Measurements from ENCODE around the gene PRKG1.
"Not testable (repeated sequence)": the region's sequence is repeated elsewhere in the genome, so short reads cannot be mapped to it uniquely, and the experiment has no call there.

The PRKG1 gene

GRCh38 chr10:51382181-51382580, 307.9 kb downstream of the PRKG1 start:
- DNase-seq (ENCODE audit: low read depth), result no peak
- H3K4me3 ChIP-seq (ENCODE audit: low read length), result no peak overlapping the region
- no peak for TF ChIP-seq CTCF (conservative IDR thresholded peaks at IDR 0.05; ENCODE audit: low read length)

DNA sequence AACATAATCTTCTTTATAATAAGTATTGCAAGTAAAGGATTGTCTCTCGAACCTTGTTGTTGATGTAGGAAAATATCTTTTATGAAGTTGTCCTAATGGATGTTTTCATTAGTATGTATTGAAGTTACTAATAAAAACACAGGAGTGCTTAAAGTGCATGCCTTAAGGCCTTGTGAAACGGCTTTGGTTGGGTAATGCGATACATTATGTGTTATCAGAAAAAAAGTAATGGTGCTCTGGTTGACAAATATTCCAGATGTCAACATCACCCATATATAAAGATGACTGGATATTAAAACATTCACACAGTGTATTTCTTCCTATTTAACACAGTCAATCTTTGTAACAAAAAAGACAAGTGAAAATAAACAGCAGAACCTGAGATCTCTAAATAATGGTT, 310.7 kb downstream of the PRKG1 start:
- no peak for TF ChIP-seq CTCF (conservative IDR thresholded peaks at IDR 0.05; ENCODE audit: low read length)
- H3K4me3 ChIP-seq (ENCODE audit: low read length), result no peak overlapping the region
- DNase-seq (ENCODE audit: low read depth), result no peak

DNA sequence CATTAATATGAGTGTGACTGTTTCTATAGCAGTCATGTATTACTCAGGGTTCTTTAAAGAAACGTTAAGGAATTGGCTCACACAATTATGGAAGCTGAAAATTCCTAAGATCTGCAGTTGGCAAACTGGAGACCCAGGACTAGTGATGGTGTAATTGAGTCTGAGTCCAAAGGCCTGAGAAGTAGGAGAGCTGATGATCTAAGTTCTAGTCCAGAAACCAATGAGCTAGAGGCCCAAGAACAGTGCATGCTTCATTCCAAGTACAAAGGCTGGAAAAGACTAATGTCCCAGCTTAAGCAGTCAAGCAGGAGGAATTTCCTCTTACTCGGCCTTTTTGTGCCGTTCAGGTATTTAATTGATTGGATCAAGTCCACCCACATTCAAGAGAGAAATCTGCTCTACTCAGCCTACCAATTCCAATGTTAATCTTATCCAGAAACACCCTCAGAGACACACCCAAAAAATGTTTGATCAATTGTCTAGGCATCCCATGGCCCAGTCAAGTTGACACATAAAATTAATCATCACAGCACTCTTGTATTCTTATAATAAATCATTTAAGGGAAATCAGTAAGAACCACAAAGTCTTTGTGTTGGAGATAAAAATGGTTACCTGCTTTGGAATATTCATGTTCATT, 312.1 kb downstream of the PRKG1 start:
- DNase-seq (ENCODE audit: low read depth), result peak; percentile 61
- no peak overlapping the region for H3K4me3 ChIP-seq (ENCODE audit: low read length)
- no peak for TF ChIP-seq CTCF (conservative IDR thresholded peaks at IDR 0.05; ENCODE audit: low read length)

- peak; percentile 62 for TF ChIP-seq CTCF (conservative IDR thresholded peaks at IDR 0.05; ENCODE audit: low read length)
- no peak overlapping the region for H3K4me3 ChIP-seq (ENCODE audit: low read length)
- peak; percentile 100 for DNase-seq (ENCODE audit: low read depth)
Observed at GRCh38 chr10:51389415-51390321, 315.4 kb downstream of the PRKG1 start.

- H3K4me3 ChIP-seq (ENCODE audit: low read length); DNase-seq (ENCODE audit: low read depth): not testable (repeated sequence)
Observed at GRCh38 chr10:51393006-51393405, 318.7 kb downstream of the PRKG1 start.

- no peak for DNase-seq (ENCODE audit: low read depth)
- no peak for TF ChIP-seq CTCF (conservative IDR thresholded peaks at IDR 0.05; ENCODE audit: low read length)
- no peak overlapping the region for H3K4me3 ChIP-seq (ENCODE audit: low read length)
Observed at GRCh38 chr10:51394039-51394438, 319.8 kb downstream of the PRKG1 start.

DNA sequence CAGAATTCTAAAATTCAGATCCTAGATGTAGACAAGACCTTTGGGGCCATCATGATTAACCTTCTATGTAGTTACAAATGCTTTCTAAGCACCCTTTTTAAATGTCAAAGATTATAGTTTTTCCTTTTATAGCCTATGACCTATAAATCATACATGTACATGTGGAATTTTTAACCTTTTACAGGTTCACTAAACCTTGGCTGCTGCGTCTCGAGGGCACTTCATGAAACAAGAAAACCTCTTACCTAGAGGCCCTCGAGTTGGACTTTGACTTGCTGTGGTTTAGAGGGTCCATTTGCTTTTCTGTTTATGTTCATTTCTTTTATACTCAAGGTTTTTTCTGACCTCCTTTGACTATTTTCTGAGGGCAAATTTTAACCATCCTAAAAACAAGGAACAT, 323.0 kb downstream of the PRKG1 start:
- no peak for DNase-seq (ENCODE audit: low read depth)
- no peak overlapping the region for H3K4me3 ChIP-seq (ENCODE audit: low read length)
- no peak for TF ChIP-seq CTCF (conservative IDR thresholded peaks at IDR 0.05; ENCODE audit: low read length)

All from AG10803 (cell line).